ENCODE data around the gene SMIM5. TPM values are rescaled to one million over a fixed set of nuclear protein-coding genes. Genes with fewer than 3 reads are reported as not detected.

The SMIM5 gene
- total RNA-seq, 1 experiment from 2014 or later, result 0.24 TPM

DNA sequence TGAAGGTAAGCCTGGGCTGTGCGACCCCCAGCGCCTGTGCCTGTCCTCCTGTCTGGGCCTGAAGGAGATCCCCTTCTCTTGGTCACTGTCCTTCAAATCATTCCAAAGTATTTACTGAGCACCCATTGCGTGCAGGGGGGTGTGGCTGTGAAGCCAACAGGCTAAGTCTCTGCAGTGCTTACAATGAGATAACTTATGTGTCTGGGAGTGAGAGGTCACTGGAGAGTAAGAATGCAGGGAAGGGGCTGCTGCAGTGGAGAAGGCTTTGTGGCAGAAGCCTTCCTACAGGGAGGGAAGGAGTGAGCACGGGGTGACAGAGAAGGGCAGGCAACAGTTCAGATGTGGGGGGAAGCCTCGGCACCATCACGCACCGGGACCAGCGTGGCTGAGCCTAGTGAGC is 11.2 kb upstream of the SMIM5 start:
- Histone ChIP-seq H3K79me2 (ENCODE audit: insufficient read depth, low read length) (no peaks in the 10 kb centered on the region), H3K4me1 (ENCODE audit: insufficient read depth, low read length) (no peaks in the 10 kb centered on the region), H3K23ac (ENCODE audit: insufficient read length, low read depth, low read length) (no peak overlapping the region), H3K4me2 (ENCODE audit: insufficient read depth, insufficient read length, low read length) (no peak overlapping the region), H3K18ac (ENCODE audit: insufficient read length, low read depth, low read length) (no peak overlapping the region), H2BK20ac (ENCODE audit: low read depth, low read length, poor library complexity, severe bottlenecking) (no peak overlapping the region), H2BK5ac (ENCODE audit: insufficient read length, low read length) (no peak overlapping the region), H3K79me1 (ENCODE audit: insufficient read depth, low read depth, low read length, poor library complexity, severe bottlenecking) (no peaks in the 10 kb centered on the region), H2AFZ (ENCODE audit: low read length) (no peak overlapping the region), H2BK15ac (ENCODE audit: low read depth, low read length) (no peak overlapping the region), H4K91ac (ENCODE audit: insufficient read length, low read depth, low read length) (no peak overlapping the region), H3K9me3 (ENCODE audit: control insufficient read depth, low read depth, low read length) (no peaks in the 10 kb centered on the region), H4K5ac (ENCODE audit: insufficient read length, low read depth, low read length) (no peak overlapping the region), H3T11ph (ENCODE audit: low read length) (no peak overlapping the region), H2BK120ac (ENCODE audit: low read depth, low read length, poor library complexity, severe bottlenecking) (no peak overlapping the region), H3K23me2 (ENCODE audit: insufficient read length, low read depth, low read length, poor library complexity, severe bottlenecking) (no peaks in the 10 kb centered on the region), H3K9ac (ENCODE audit: extremely low read depth, insufficient read length, low read length) (no peak overlapping the region), H3K27me3 (ENCODE audit: insufficient read depth, low read length) (no peaks in the 10 kb centered on the region; the same call in 1 of the 2 replicates), H4K20me1 (ENCODE audit: control insufficient read depth, insufficient read depth, insufficient read length) (no peaks in the 10 kb centered on the region), H3K14ac (ENCODE audit: insufficient read depth, low read length) (no peak overlapping the region), H2AK5ac (ENCODE audit: insufficient read length, low read length) (no peak overlapping the region), H3K4ac (ENCODE audit: low read depth, low read length) (no peak overlapping the region), H3K27ac (ENCODE audit: insufficient read length, low read depth, low read length) (no peak overlapping the region), H3K56ac (ENCODE audit: insufficient read length, low read depth, low read length) (no peak overlapping the region), H2BK12ac (ENCODE audit: insufficient read length, low read depth, low read length) (no peak overlapping the region), H4K8ac (replicated peaks; ENCODE audit: insufficient read length, low read depth, low read length) (no peak overlapping the region)
- H3K27ac Mint-ChIP-seq, result peak overlapping the region in 2 of 3 experiments; percentile 2 to 8; a peak in 1 of 7 replicates
- WGBS (ENCODE audit: extremely low coverage, insufficient read length, low lambda C conversion rate), result no CpG with 5 or more reads among the region's 8 CpGs
- peaks cover 8% of the 10 kb centered on the region for H3K27me3 Mint-ChIP-seq (ENCODE audit: low read depth)
- 0 out of 7 replicates have a peak, but pooled peaks cover 0 to 3% (median 0%) of the 10 kb centered on the region in 3 experiments for H3K36me3 Mint-ChIP-seq (ENCODE audit: insufficient read depth in 1 of 3, low read depth in 3 of 3)
- TF ChIP-seq, protein P1, sequence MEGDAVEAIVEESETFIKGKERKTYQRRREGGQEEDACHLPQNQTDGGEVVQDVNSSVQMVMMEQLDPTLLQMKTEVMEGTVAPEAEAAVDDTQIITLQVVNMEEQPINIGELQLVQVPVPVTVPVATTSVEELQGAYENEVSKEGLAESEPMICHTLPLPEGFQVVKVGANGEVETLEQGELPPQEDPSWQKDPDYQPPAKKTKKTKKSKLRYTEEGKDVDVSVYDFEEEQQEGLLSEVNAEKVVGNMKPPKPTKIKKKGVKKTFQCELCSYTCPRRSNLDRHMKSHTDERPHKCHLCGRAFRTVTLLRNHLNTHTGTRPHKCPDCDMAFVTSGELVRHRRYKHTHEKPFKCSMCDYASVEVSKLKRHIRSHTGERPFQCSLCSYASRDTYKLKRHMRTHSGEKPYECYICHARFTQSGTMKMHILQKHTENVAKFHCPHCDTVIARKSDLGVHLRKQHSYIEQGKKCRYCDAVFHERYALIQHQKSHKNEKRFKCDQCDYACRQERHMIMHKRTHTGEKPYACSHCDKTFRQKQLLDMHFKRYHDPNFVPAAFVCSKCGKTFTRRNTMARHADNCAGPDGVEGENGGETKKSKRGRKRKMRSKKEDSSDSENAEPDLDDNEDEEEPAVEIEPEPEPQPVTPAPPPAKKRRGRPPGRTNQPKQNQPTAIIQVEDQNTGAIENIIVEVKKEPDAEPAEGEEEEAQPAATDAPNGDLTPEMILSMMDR (conservative IDR thresholded peaks at IDR 0.05), result no peak
- no peak for DNase-seq
- H3K4me1 Mint-ChIP-seq, result peaks cover 0 to 5% of the 10 kb centered on the region in 2 experiments; a peak in 1 of 4 replicates
- H3K4me3 Mint-ChIP-seq, result no peak overlapping the region
- H3K9me3 Mint-ChIP-seq, result no peaks in the 10 kb centered on the region

All from H9 (cell line).